NT2/D1 (cell line): Measurements from ENCODE around the gene KISS1R.

Source experiments
- DNase-seq: peaks from one replicate; pipeline ENCODE4 v3.0.0-alpha.2; 2011; ENCODE audit warnings: low read depth, low spot score
- H3K27me3 ChIP-seq: 2 replicates; pipeline ENCODE4 v1.6.0; 2011; ENCODE audit warnings: mild to moderate bottlenecking; ENCODE audit not compliant: insufficient read length, insufficient read depth
- H3K36me3 ChIP-seq: 2 replicates; pipeline ENCODE4 v1.6.1; 2011; ENCODE audit warnings: mild to moderate bottlenecking, low read length, mixed read lengths; ENCODE audit not compliant: insufficient read depth, insufficient read length
- H3K4me1 ChIP-seq: 2 replicates; pipeline ENCODE4 v1.5.1; 2011; ENCODE audit not compliant: insufficient read depth, insufficient read length
- H3K4me3 ChIP-seq: 2 replicates; pipeline ENCODE4 v1.5.1; 2011; ENCODE audit warnings: low read depth; ENCODE audit not compliant: insufficient read length
- H3K9ac ChIP-seq: 2 replicates; pipeline ENCODE4 v1.6.0; 2011; ENCODE audit warnings: low read depth; ENCODE audit not compliant: insufficient read length
- H3K9me3 ChIP-seq: 2 replicates; pipeline ENCODE4 v1.5.1; 2011; ENCODE audit warnings: mild to moderate bottlenecking, low read length; ENCODE audit not compliant: insufficient read depth
- SUZ12 ChIP-seq: IDR thresholded peaks from 2 replicates; pipeline ENCODE4 v1.6.1; 2011; ENCODE audit not compliant: insufficient read length, insufficient read depth; ENCODE audit errors: extremely low read depth
- YY1 ChIP-seq: IDR thresholded peaks from 2 replicates; pipeline ENCODE4 v1.6.1; 2011; ENCODE audit not compliant: insufficient read length, insufficient read depth
- ZNF274 ChIP-seq: IDR thresholded peaks from 2 replicates; pipeline ENCODE4 v1.6.1; 2011; ENCODE audit warnings: mild to moderate bottlenecking, low read depth, low read length

Gene KISS1R

DNA sequence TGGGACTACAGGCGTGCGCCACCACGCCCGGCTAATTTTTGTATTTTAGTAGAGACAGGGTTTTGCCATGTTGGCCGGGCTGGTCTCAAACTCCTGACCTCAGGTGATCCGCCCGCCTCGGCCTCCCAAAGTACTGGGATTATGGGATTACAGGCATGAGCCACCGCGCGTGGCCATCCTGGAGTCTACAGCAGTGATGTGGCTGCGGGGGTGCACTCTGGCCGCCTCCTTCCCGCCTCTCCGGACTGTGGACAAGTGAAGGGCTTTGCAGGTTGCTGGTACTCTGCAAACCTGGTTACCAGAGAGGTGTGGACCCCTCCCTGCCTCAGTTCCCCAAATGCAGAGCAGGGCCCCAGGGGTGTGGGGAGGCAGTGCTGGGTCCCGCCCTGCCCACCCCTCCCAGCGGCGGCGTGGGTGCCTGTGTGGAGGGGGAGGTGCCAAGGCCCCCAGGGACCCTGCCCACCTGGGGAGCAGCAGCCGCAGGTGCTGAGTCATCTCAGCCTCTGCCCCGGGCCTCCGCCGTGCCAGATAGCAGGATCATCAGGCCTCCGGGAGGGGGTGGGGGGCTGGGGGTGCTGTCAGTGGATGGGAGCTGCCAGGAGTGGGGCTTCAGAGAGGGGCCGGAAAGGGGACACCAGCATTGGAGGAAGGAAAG lies 31.8 kb downstream of the KISS1R start:
- no peak for DNase-seq
- Histone ChIP-seq H3K27me3 (no peaks in the 10 kb centered on the region), H3K36me3 (peaks cover 39% of the 10 kb centered on the region), H3K9ac (no peak overlapping the region), H3K9me3 (no peaks in the 10 kb centered on the region), H3K4me1 (peaks cover 18% of the 10 kb centered on the region), H3K4me3 (no peak overlapping the region)
- no peak for TF ChIP-seq SUZ12
- no peak for TF ChIP-seq ZNF274

DNA sequence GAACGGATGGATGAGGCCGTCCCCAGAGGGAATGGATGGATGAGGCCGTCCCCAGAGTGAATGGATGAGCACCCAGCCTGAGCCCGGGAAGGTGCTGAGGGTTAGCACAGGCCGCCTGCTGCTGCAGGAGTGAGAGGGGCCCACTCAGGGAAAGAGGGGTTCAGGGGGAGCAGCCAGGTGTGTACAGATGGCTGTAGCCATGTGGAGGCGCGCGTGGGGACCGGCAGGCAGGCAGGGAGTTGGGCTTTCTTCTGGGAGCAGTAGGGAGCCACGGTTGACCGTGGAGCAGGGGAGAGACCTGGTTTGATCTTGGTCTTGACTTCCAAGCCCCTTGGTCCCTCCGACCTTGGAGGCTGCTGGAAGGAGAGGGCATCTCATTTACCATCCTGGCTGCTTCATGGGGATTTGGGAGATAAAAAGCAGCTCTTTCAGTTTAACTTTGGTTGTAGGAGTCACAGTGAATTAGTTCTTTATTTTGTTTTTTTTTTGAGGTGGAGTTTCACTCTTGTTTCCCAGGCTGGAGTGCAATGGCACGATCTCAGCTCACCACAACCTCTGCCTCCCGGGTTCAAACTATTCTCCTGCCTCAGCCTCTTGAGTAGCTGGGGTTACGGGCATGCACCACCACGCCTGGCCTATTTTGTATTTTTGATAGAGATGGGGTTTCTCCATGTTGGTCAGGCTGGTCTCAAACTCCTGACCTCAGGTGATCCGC lies 33.4 kb downstream of the KISS1R start:
- Histone ChIP-seq H3K4me1 (peaks cover 29% of the 10 kb centered on the region), H3K9me3 (no peaks in the 10 kb centered on the region), H3K36me3 (peaks cover 29% of the 10 kb centered on the region), H3K27me3 (no peaks in the 10 kb centered on the region), H3K9ac (no peak overlapping the region), H3K4me3 (no peak overlapping the region)
- DNase-seq, result no peak
- TF ChIP-seq YY1, result no peak
- no peak for TF ChIP-seq SUZ12
- TF ChIP-seq ZNF274, result no peak

DNA sequence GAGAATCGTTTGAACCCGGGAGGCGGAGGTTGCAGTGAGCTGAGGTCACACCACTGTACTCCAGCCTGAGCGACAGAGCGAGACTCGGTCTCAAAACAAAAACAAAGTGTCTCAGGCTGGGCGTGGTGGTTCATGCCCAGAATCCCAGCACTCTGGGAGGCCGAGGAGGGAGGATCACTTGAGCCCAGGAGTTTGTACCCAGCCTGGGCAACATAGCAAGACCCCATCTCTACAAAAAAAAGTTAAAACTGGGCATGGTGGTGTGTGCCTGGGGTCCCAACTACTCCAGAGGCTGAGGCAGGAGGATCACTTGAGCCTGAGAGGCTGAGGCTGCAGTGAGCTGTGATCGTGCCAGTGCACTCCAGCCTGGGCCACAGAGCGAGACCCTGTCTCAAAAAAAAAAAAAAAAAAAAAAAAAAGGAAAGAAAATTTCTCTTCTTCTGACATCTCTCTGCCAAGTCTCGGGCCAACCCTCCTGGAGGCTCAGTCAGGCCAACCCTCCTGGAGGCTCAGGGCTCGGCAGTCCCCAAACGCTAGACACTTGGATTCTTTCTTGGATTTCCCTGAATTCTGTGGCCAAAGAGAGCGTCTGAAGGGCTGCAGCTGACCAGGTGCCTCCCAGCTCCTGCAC lies 35.0 kb downstream of the KISS1R start:
- Histone ChIP-seq H3K4me3 (no peak overlapping the region), H3K4me1 (peaks cover 42% of the 10 kb centered on the region), H3K36me3 (peaks cover 21% of the 10 kb centered on the region), H3K9me3 (no peaks in the 10 kb centered on the region), H3K27me3 (no peaks in the 10 kb centered on the region), H3K9ac (peak overlapping the region; percentile 42)
- no peak for DNase-seq
- no peak for TF ChIP-seq ZNF274
- no peak for TF ChIP-seq YY1
- TF ChIP-seq SUZ12, result no peak

DNA sequence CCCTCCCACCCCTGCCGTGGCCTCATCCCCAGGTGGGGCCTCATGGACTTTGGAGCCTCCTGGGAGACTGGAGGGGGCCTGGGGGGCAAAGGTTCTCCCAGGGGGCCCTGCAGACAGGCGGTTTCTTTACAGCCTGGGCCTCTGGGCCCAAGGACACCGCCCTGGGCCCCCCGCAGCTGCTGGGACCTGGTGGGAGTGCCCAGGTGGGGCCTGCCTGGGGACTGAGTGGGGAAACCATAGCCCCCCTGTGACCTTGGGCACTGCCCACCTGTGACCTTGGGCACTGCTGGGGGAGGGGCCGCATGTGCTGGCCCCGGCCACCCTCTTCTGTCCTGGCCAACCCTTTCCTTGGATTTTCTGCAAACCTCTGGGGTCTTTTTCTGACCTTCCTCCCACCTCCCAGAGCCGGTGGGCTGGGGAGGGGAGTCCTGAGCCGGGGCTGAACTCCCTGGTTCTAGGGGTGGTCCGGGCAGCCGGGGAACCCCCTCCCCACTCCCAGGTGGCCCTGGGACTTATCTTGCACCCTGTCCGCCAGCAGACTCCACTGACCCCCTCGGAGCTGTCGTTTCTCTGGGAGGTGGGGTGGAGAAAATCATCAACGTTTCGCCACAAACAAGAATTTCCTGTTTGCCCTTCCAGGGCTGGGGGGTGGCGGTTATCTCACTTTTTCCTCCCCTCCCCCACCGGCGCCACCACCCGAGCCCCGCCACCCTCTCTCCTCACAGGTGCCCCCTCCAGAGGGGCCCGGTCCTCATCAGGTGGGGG lies 35.7 kb downstream of the KISS1R start:
- TF ChIP-seq YY1 (no peak), SUZ12 (no peak), ZNF274 (no peak)
- Histone ChIP-seq H3K36me3 (peaks cover 14% of the 10 kb centered on the region), H3K4me3 (no peak overlapping the region), H3K9ac (peak overlapping the region; percentile 42), H3K4me1 (peaks cover 42% of the 10 kb centered on the region), H3K9me3 (no peaks in the 10 kb centered on the region), H3K27me3 (no peaks in the 10 kb centered on the region)
- no peak for DNase-seq

DNA sequence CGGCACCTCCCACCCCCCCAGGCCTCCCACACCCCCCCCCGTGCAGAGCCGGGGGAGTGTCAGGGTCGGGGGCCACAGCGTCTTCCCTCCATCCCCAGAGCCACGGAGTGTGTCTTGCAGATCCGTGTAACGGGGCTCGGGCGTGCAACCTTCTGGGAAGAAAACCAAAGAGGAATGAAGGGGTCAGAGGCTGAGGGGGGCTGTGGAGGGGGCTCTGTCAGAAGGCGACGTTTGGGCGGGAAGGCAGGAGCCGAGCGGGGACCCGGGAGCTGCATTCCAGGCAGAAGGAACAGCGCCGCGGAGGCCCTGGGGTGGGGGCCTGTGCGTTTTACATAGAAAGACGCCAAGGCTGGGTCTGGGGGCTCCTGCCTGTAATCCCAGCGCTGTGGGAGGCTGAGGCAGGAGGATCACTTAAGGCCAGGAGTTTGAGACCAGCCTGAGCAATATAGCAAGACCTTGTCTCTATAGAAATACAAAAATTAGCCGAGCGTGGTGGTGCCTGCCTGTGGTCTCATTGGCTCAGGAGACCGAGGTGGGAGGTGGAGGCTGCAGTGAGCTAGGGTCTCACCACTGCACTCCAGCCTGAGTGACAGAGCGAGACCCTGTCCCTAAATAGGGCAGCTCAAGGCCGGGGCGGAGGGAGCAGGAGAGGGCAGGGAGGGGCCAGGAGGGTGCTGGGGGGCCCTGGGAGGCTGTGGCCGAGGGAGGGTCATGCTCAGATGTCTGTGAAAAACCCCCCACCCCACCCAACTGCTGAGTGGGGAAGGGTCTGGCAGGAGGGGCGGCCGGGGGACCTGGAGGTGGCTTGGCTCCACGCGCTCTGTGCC lies 36.5 kb downstream of the KISS1R start:
- no peak overlapping the region for H3K4me3 ChIP-seq
- H3K9me3 ChIP-seq, result no peaks in the 10 kb centered on the region
- H3K27me3 ChIP-seq, result no peaks in the 10 kb centered on the region
- peaks cover 40% of the 10 kb centered on the region for H3K4me1 ChIP-seq
- TF ChIP-seq YY1, result no peak
- no peak for TF ChIP-seq SUZ12
- TF ChIP-seq ZNF274, result no peak
- DNase-seq, result no peak
- H3K9ac ChIP-seq, result peak overlapping the region; percentile 42
- peaks cover 7% of the 10 kb centered on the region for H3K36me3 ChIP-seq

DNA sequence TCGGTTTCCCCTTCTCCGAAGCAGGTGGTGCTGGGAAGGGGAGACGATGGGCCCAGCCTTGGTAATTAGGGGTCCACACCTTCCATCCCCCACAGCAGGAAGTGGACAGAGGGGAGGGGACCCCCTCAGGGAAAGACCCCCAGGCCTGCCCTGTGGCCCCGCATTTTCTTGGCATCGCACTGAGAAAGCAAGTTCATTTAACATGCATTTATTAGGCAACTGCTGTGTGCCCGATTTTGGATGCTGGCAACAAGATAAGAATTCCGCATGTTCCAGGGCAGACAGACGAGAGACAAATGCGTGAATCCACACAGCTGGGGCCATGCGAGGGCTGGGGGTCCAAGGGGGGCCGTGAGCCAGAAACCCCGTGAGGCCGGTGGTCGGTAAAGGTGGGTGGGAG lies 37.1 kb downstream of the KISS1R start:
- H3K36me3 ChIP-seq, result peaks cover 14% of the 10 kb centered on the region
- H3K9ac ChIP-seq, result peak overlapping the region; percentile 42
- no peak for DNase-seq
- TF ChIP-seq YY1 (no peak), ZNF274 (no peak), SUZ12 (no peak)
- H3K4me1 ChIP-seq, result peaks cover 40% of the 10 kb centered on the region
- H3K27me3 ChIP-seq, result no peaks in the 10 kb centered on the region
- no peaks in the 10 kb centered on the region for H3K9me3 ChIP-seq
- H3K4me3 ChIP-seq, result no peak overlapping the region
